ENCODE results near the gene NR3C2.

The NR3C2 gene

GRCh38 chr4:148454835-148455234 is 12.6 kb upstream of the NR3C2 start:
- DNase-seq (ENCODE audit: low spot score) (no peak), ATAC-seq (ENCODE audit: low read depth) (peak; percentile 76)
- peak overlapping the region; percentile 37 for H3K27ac ChIP-seq (ENCODE audit: poor library complexity, severe bottlenecking)
- H3K27me3 ChIP-seq (ENCODE audit: insufficient read depth, poor library complexity, severe bottlenecking), result no peaks in the 10 kb centered on the region
- no peak overlapping the region for H3K4me3 ChIP-seq (ENCODE audit: severe bottlenecking)
- H3K36me3 ChIP-seq (ENCODE audit: low read depth), result no peaks in the 10 kb centered on the region
- H3K4me1 ChIP-seq (ENCODE audit: insufficient read depth, poor library complexity, severe bottlenecking), result peaks cover 2% of the 10 kb centered on the region
- no peak for TF ChIP-seq CTCF (IDR thresholded peaks at IDR 0.05; ENCODE audit: poor library complexity, severe bottlenecking)
- H3K9me3 ChIP-seq (ENCODE audit: severe bottlenecking), result no peaks in the 10 kb centered on the region

GRCh38 chr4:148453833-148454232 is 11.6 kb upstream of the NR3C2 start:
- peaks cover 2% of the 10 kb centered on the region for H3K4me1 ChIP-seq (ENCODE audit: insufficient read depth, poor library complexity, severe bottlenecking)
- DNase-seq (ENCODE audit: low spot score) (no peak), ATAC-seq (ENCODE audit: low read depth) (no peak)
- no peaks in the 10 kb centered on the region for H3K9me3 ChIP-seq (ENCODE audit: severe bottlenecking)
- no peak overlapping the region for H3K4me3 ChIP-seq (ENCODE audit: severe bottlenecking)
- no peak for TF ChIP-seq CTCF (IDR thresholded peaks at IDR 0.05; ENCODE audit: poor library complexity, severe bottlenecking)
- H3K36me3 ChIP-seq (ENCODE audit: low read depth), result no peaks in the 10 kb centered on the region
- no peaks in the 10 kb centered on the region for H3K27me3 ChIP-seq (ENCODE audit: insufficient read depth, poor library complexity, severe bottlenecking)
- peak overlapping the region; percentile 37 for H3K27ac ChIP-seq (ENCODE audit: poor library complexity, severe bottlenecking)

GRCh38 chr4:148452970-148453369 is 10.8 kb upstream of the NR3C2 start:
- no peak for TF ChIP-seq CTCF (IDR thresholded peaks at IDR 0.05; ENCODE audit: poor library complexity, severe bottlenecking)
- H3K27me3 ChIP-seq (ENCODE audit: insufficient read depth, poor library complexity, severe bottlenecking), result peaks cover under 1% of the 10 kb centered on the region
- H3K27ac ChIP-seq (ENCODE audit: poor library complexity, severe bottlenecking), result no peak overlapping the region
- no peak overlapping the region for H3K4me3 ChIP-seq (ENCODE audit: severe bottlenecking)
- peaks cover 2% of the 10 kb centered on the region for H3K4me1 ChIP-seq (ENCODE audit: insufficient read depth, poor library complexity, severe bottlenecking)
- DNase-seq (ENCODE audit: low spot score) (no peak), ATAC-seq (ENCODE audit: low read depth) (no peak)
- H3K36me3 ChIP-seq (ENCODE audit: low read depth), result no peaks in the 10 kb centered on the region
- no peaks in the 10 kb centered on the region for H3K9me3 ChIP-seq (ENCODE audit: severe bottlenecking)

GRCh38 chr4:148449921-148450320 is 7.7 kb upstream of the NR3C2 start:
- peaks cover 25% of the 10 kb centered on the region for H3K27me3 ChIP-seq (ENCODE audit: insufficient read depth, poor library complexity, severe bottlenecking)
- H3K9me3 ChIP-seq (ENCODE audit: severe bottlenecking), result no peaks in the 10 kb centered on the region
- TF ChIP-seq CTCF (IDR thresholded peaks at IDR 0.05; ENCODE audit: poor library complexity, severe bottlenecking), result no peak
- H3K4me3 ChIP-seq (ENCODE audit: severe bottlenecking), result no peak overlapping the region
- no peak overlapping the region for H3K27ac ChIP-seq (ENCODE audit: poor library complexity, severe bottlenecking)
- H3K4me1 ChIP-seq (ENCODE audit: insufficient read depth, poor library complexity, severe bottlenecking), result peaks cover 2% of the 10 kb centered on the region
- ATAC-seq (ENCODE audit: low read depth), result no peak
- DNase-seq (ENCODE audit: low spot score), result no peak
- H3K36me3 ChIP-seq (ENCODE audit: low read depth), result no peaks in the 10 kb centered on the region

- no peak overlapping the region for H3K4me3 ChIP-seq (ENCODE audit: severe bottlenecking)
- H3K9me3 ChIP-seq (ENCODE audit: severe bottlenecking), result no peaks in the 10 kb centered on the region
- DNase-seq (ENCODE audit: low spot score) (no peak), ATAC-seq (ENCODE audit: low read depth) (no peak)
- TF ChIP-seq CTCF (IDR thresholded peaks at IDR 0.05; ENCODE audit: poor library complexity, severe bottlenecking), result no peak
- peaks cover 39% of the 10 kb centered on the region for H3K27me3 ChIP-seq (ENCODE audit: insufficient read depth, poor library complexity, severe bottlenecking)
- H3K27ac ChIP-seq (ENCODE audit: poor library complexity, severe bottlenecking), result no peak overlapping the region
- no peaks in the 10 kb centered on the region for H3K36me3 ChIP-seq (ENCODE audit: low read depth)
- H3K4me1 ChIP-seq (ENCODE audit: insufficient read depth, poor library complexity, severe bottlenecking), result no peaks in the 10 kb centered on the region
Observed at GRCh38 chr4:148448141-148448540, 5.9 kb upstream of the NR3C2 start.
